DND-41 (cell line): ENCODE results near the gene ATP6V0E2.

Experiments used
- ATAC-seq: fragments of 200-7000 bp; cut with Tn5 transposase; 3 replicates; pipeline ENCODE4 v1.9.1; 2021; ENCODE audit warnings: low read depth; ENCODE audit not compliant: insufficient read depth
- DNase-seq: peaks from one replicate; pipeline ENCODE4 v3.0.0-alpha.2; 2020
- H2AFZ ChIP-seq: 2 replicates; pipeline ENCODE4 v1.6.0; 2012; ENCODE audit warnings: low read depth, low read length
- H3K27ac ChIP-seq: 2 replicates; pipeline ENCODE4 v1.5.1; 2012; ENCODE audit warnings: low read length, inconsistent platforms
- H3K27me3 ChIP-seq: fragments of 200-600 bp; sonication (generic); 2 replicates; pipeline ENCODE4 v1.6.0; 2012; ENCODE audit warnings: low read length, mild to moderate bottlenecking, inconsistent platforms; ENCODE audit not compliant: insufficient read depth, poor library complexity
- H3K36me3 ChIP-seq: 2 replicates; pipeline ENCODE4 v1.5.1; 2012; ENCODE audit warnings: low read length, inconsistent platforms; ENCODE audit not compliant: insufficient read depth
- H3K4me1 ChIP-seq: 2 replicates; pipeline ENCODE4 v1.5.1; 2012; ENCODE audit warnings: mild to moderate bottlenecking, low read length; ENCODE audit not compliant: insufficient read depth
- H3K4me2 ChIP-seq: 2 replicates; pipeline ENCODE4 v1.6.0; 2012; ENCODE audit warnings: mild to moderate bottlenecking, moderate library complexity, low read length, inconsistent platforms; ENCODE audit not compliant: insufficient read depth
- H3K4me3 ChIP-seq, 2 experiments: fragments of 200-600 bp in 1 of 2; shearing (Covaris generic) in 1 of 2; 2 replicates each; pipeline ENCODE4 v1.5.1; 2012 to 2016; ENCODE audit warnings: inconsistent platforms in 2 of 2, low read length in 2 of 2, mild to moderate bottlenecking in 2 of 2, low read depth in 1 of 2, moderate library complexity in 1 of 2
- H3K79me2 ChIP-seq: 2 replicates; pipeline ENCODE4 v1.6.0; 2012; ENCODE audit warnings: low read length, inconsistent platforms; ENCODE audit not compliant: insufficient read depth
- H3K9ac ChIP-seq: 2 replicates; pipeline ENCODE4 v1.6.0; 2012; ENCODE audit warnings: low read depth, mild to moderate bottlenecking, inconsistent platforms, low read length, moderate library complexity
- H3K9me3 ChIP-seq: 2 replicates; pipeline ENCODE4 v1.5.1; 2012; ENCODE audit warnings: low read length, moderate library complexity, mild to moderate bottlenecking, inconsistent platforms; ENCODE audit not compliant: insufficient read depth, severe bottlenecking
- H4K20me1 ChIP-seq: 2 replicates; pipeline ENCODE4 v1.6.0; 2012; ENCODE audit warnings: low read length; ENCODE audit not compliant: insufficient read depth
- CTCF ChIP-seq: IDR thresholded peaks from 2 replicates; pipeline ENCODE4 v1.5.1; 2012; ENCODE audit warnings: borderline replicate concordance, low read length, moderate library complexity, mild to moderate bottlenecking; ENCODE audit not compliant: poor library complexity, severe bottlenecking; ENCODE audit errors: extremely low read depth
- EZH2 ChIP-seq: IDR thresholded peaks from 3 replicates; pipeline ENCODE4 v1.6.1; 2012; ENCODE audit warnings: borderline replicate concordance, low read depth, mild to moderate bottlenecking, moderate library complexity, low read length, inconsistent platforms; ENCODE audit not compliant: severe bottlenecking

The ATP6V0E2 gene

GRCh38 chr7:149875396-149875795, 1.6 kb downstream of the ATP6V0E2 start:
- H3K79me2 ChIP-seq = peaks cover 28% of the 10 kb centered on the region
- H3K36me3 ChIP-seq = peaks cover 38% of the 10 kb centered on the region
- TF ChIP-seq EZH2 = no peak
- TF ChIP-seq CTCF = no peak
- no peaks in the 10 kb centered on the region for H3K27me3 ChIP-seq
- H3K4me3 ChIP-seq = peak overlapping the region in 1 of 2 experiments; percentile 79; a peak in 2 of 4 replicates
- H3K27ac ChIP-seq = peak overlapping the region; percentile 12; the same call in 1 of the 2 replicates
- H4K20me1 ChIP-seq = peaks cover 8% of the 10 kb centered on the region
- H3K4me2 ChIP-seq = peak overlapping the region; percentile 96
- H3K9ac ChIP-seq = peak overlapping the region; percentile 83; the same call in 1 of the 2 replicates
- no peak for DNase-seq
- peaks cover 48% of the 10 kb centered on the region for H3K4me1 ChIP-seq
- no peak for ATAC-seq
- H3K9me3 ChIP-seq = no peaks in the 10 kb centered on the region
- H2AFZ ChIP-seq = no peak overlapping the region

GRCh38 chr7:149877890-149878522, 4.2 kb downstream of the ATP6V0E2 start:
- Histone ChIP-seq H3K9me3 (no peaks in the 10 kb centered on the region), H3K4me3 (no peak overlapping the region), H3K4me1 (peaks cover 26% of the 10 kb centered on the region), H3K36me3 (peaks cover 39% of the 10 kb centered on the region), H3K9ac (no peak overlapping the region), H3K27me3 (no peaks in the 10 kb centered on the region), H3K79me2 (peaks cover 21% of the 10 kb centered on the region), H3K27ac (no peak overlapping the region), H4K20me1 (peaks cover 8% of the 10 kb centered on the region), H3K4me2 (no peak overlapping the region), H2AFZ (no peak overlapping the region)
- DNase-seq (no peak), ATAC-seq (no peak)
- TF ChIP-seq EZH2 (no peak), CTCF (no peak)

GRCh38 chr7:149878523-149878921, 4.8 kb downstream of the ATP6V0E2 start:
- DNase-seq = no peak
- TF ChIP-seq EZH2 = no peak
- TF ChIP-seq CTCF = no peak
- no peak overlapping the region for H3K27ac ChIP-seq
- peaks cover 8% of the 10 kb centered on the region for H4K20me1 ChIP-seq
- H3K79me2 ChIP-seq = peaks cover 17% of the 10 kb centered on the region
- peaks cover 39% of the 10 kb centered on the region for H3K36me3 ChIP-seq
- no peak overlapping the region for H3K9ac ChIP-seq
- no peak for ATAC-seq
- no peaks in the 10 kb centered on the region for H3K27me3 ChIP-seq
- no peaks in the 10 kb centered on the region for H3K9me3 ChIP-seq
- H3K4me3 ChIP-seq = no peak overlapping the region
- H2AFZ ChIP-seq = no peak overlapping the region
- H3K4me1 ChIP-seq = peaks cover 21% of the 10 kb centered on the region
- H3K4me2 ChIP-seq = no peak overlapping the region
